Mesenchymal stem cell (in vitro differentiated cells and primary cell): Measurements from ENCODE around the gene ARHGAP15.

Source experiments
- DNase-seq: peaks from one replicate; pipeline ENCODE4 v3.0.0-alpha.2; 2013
- H2AFZ ChIP-seq: one replicate; pipeline ENCODE4 v1.6.1; 2013; ENCODE audit warnings: low read depth, mild to moderate bottlenecking, control low read depth, inconsistent platforms, low read length, moderate library complexity
- H2AK5ac ChIP-seq: 2 replicates; pipeline ENCODE4 v1.6.1; 2013; ENCODE audit warnings: low read length, moderate library complexity, mild to moderate bottlenecking, inconsistent platforms; ENCODE audit not compliant: severe bottlenecking
- H2BK120ac ChIP-seq: one replicate; pipeline ENCODE4 v1.6.1; 2013; ENCODE audit warnings: low read depth, mild to moderate bottlenecking, inconsistent platforms, low read length, moderate library complexity
- H2BK12ac ChIP-seq, 2 experiments: one replicate each; pipeline ENCODE4 v1.6.1; 2013; ENCODE audit warnings: inconsistent platforms in 2 of 2, low read length in 2 of 2, mild to moderate bottlenecking in 2 of 2, moderate library complexity in 2 of 2, control low read depth in 1 of 2
- H2BK15ac ChIP-seq: one replicate; pipeline ENCODE4 v1.6.1; 2013; ENCODE audit warnings: mild to moderate bottlenecking, low read depth, inconsistent platforms; ENCODE audit not compliant: poor library complexity, severe bottlenecking
- H2BK5ac ChIP-seq: 2 replicates; pipeline ENCODE4 v1.6.1; 2013; ENCODE audit warnings: low read depth, mild to moderate bottlenecking, low read length, control low read depth, inconsistent platforms; ENCODE audit not compliant: poor library complexity, severe bottlenecking
- H3K14ac ChIP-seq, 2 experiments: one replicate each; pipeline ENCODE4 v1.6.1; 2013; ENCODE audit warnings: inconsistent platforms in 2 of 2, low read length in 2 of 2, control low read depth in 1 of 2, mild to moderate bottlenecking in 1 of 2, moderate library complexity in 1 of 2
- H3K18ac ChIP-seq, 2 experiments: one replicate each; pipeline ENCODE4 v1.6.1; 2013; ENCODE audit warnings: inconsistent platforms in 2 of 2, low read length in 2 of 2, control low read depth in 1 of 2, low read depth in 1 of 2, mild to moderate bottlenecking in 1 of 2
- H3K23ac ChIP-seq, 2 experiments: one replicate each; pipeline ENCODE4 v1.6.1; 2013; ENCODE audit warnings: inconsistent platforms in 2 of 2, low read length in 2 of 2, mild to moderate bottlenecking in 2 of 2, moderate library complexity in 2 of 2, control low read depth in 1 of 2
- H3K27ac ChIP-seq: 2 replicates; pipeline ENCODE4 v1.5.1; 2013; ENCODE audit warnings: mild to moderate bottlenecking, moderate library complexity, low read length, control low read depth, inconsistent platforms; ENCODE audit not compliant: poor library complexity, severe bottlenecking
- H3K27me3 ChIP-seq, 2 experiments: 2 replicates each; pipeline versions ENCODE4 v1.6.1 to v1.7.0; 2013; ENCODE audit warnings: low read length in 2 of 2, mild to moderate bottlenecking in 2 of 2, moderate library complexity in 2 of 2, control low read depth in 1 of 2, inconsistent platforms in 1 of 2; ENCODE audit not compliant: control insufficient read depth in 1 of 2, insufficient read depth in 1 of 2
- H3K36me3 ChIP-seq, 2 experiments: 2 replicates each; pipeline versions ENCODE4 v1.6.1 to v1.7.0; 2013; ENCODE audit warnings: low read length in 2 of 2, control low read depth in 1 of 2, inconsistent platforms in 1 of 2, low read depth in 1 of 2, mild to moderate bottlenecking in 1 of 2; ENCODE audit not compliant: insufficient read depth in 2 of 2, control insufficient read depth in 1 of 2
- H3K4ac ChIP-seq, 2 experiments: one replicate each; pipeline ENCODE4 v1.6.1; 2013; ENCODE audit warnings: inconsistent platforms in 2 of 2, low read length in 2 of 2, mild to moderate bottlenecking in 2 of 2, moderate library complexity in 2 of 2, control low read depth in 1 of 2, low read depth in 1 of 2
- H3K4me1 ChIP-seq: 2 replicates; pipeline ENCODE4 v1.6.1; 2013; ENCODE audit warnings: low read depth, low read length, control low read depth; ENCODE audit not compliant: control insufficient read depth, insufficient read depth
- H3K4me2 ChIP-seq: 2 replicates; pipeline ENCODE4 v1.6.1; 2013; ENCODE audit warnings: low read length, mild to moderate bottlenecking, inconsistent platforms; ENCODE audit not compliant: poor library complexity, severe bottlenecking
- H3K4me3 ChIP-seq, 2 experiments: 2 replicates each; pipeline versions ENCODE4 v1.5.1 to v1.7.0; 2013; ENCODE audit warnings: low read length in 2 of 2, mild to moderate bottlenecking in 2 of 2, control low read depth in 1 of 2, low read depth in 1 of 2; ENCODE audit not compliant: insufficient read depth in 1 of 2
- H3K79me1 ChIP-seq: replicated peaks from 2 replicates; pipeline ENCODE4 v1.6.1; 2013; ENCODE audit warnings: mild to moderate bottlenecking, control low read depth, low read length, inconsistent platforms; ENCODE audit not compliant: poor library complexity, severe bottlenecking
- H3K9ac ChIP-seq: 2 replicates; pipeline ENCODE4 v1.7.0; 2013; ENCODE audit warnings: mild to moderate bottlenecking, low read length, moderate library complexity
- H3K9me3 ChIP-seq: 2 replicates; pipeline ENCODE4 v1.7.0; 2013; ENCODE audit warnings: mild to moderate bottlenecking, low read length; ENCODE audit not compliant: control insufficient read depth
- H4K8ac ChIP-seq: one replicate; pipeline ENCODE4 v1.6.1; 2013; ENCODE audit warnings: inconsistent platforms, mild to moderate bottlenecking, low read length, moderate library complexity
- H4K91ac ChIP-seq: one replicate; pipeline ENCODE4 v1.6.1; 2013; ENCODE audit warnings: mild to moderate bottlenecking, low read length, inconsistent platforms
- WGBS: methylation state at CpG from one replicate; pipeline ENCODE4 v1.1.7; 2013; ENCODE audit warnings: mixed read lengths; 5-methylcytosine and 5-hydroxymethylcytosine counted together

The ARHGAP15 gene

DNA sequence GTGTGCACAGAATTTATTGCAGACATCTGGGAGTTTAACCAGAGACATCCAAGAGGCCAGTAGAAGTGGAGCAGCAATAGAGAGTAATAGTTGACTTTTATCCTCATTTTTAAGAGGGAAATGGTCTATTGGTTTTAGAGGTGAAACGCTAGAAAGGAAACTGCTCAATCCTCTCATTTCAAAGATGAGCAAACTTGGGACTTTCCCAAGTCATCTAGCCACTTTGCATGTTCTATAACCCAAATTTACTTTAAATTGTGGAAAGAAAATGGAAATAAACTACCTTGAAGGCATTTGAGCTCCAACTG is 601.7 kb downstream of the ARHGAP15 start:
- H3K18ac ChIP-seq = no peak overlapping the region
- no peaks in the 10 kb centered on the region for H3K79me1 ChIP-seq
- no peak overlapping the region for H2AFZ ChIP-seq
- no peak overlapping the region for H2BK15ac ChIP-seq
- no peak overlapping the region for H4K8ac ChIP-seq
- DNase-seq = peak; percentile 11
- H2BK12ac ChIP-seq = no peak overlapping the region
- no peak overlapping the region for H3K9ac ChIP-seq
- H3K14ac ChIP-seq = no peak overlapping the region
- no peak overlapping the region for H3K23ac ChIP-seq
- H3K27me3 ChIP-seq = no peaks in the 10 kb centered on the region
- no CpG with 5 or more reads among the region's 1 CpG for WGBS
- no peak overlapping the region for H2BK120ac ChIP-seq
- H3K4ac ChIP-seq = no peak overlapping the region
- peaks cover 1% of the 10 kb centered on the region for H3K4me1 ChIP-seq
- no peak overlapping the region for H3K4me3 ChIP-seq
- no peak overlapping the region for H3K27ac ChIP-seq
- H3K4me2 ChIP-seq = no peak overlapping the region
- H2BK5ac ChIP-seq = no peak overlapping the region
- no peaks in the 10 kb centered on the region for H3K36me3 ChIP-seq
- no peak overlapping the region for H2AK5ac ChIP-seq
- no peak overlapping the region for H4K91ac ChIP-seq
- no peaks in the 10 kb centered on the region for H3K9me3 ChIP-seq

DNA sequence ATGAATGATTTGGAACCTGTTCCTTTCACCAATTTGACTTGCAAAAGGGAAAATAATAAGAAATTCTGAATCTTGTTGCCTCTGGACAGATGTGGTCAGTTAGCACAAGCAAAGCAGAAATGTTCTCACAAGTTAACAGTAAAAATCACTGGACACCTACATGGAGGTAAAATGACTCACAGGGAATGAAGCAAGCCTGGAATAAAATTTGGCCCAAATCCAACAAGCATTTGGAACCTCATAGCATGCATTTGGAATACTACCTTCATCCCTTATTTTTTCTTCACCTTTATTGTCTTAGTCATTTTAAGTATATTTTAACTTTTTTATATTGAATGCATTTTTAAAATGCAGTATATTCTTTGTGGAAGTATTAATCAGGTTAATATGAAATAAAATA is 602.9 kb downstream of the ARHGAP15 start:
- H3K27ac ChIP-seq = no peak overlapping the region
- no peak overlapping the region for H2AK5ac ChIP-seq
- H3K36me3 ChIP-seq = no peaks in the 10 kb centered on the region
- H4K8ac ChIP-seq = no peak overlapping the region
- no peak overlapping the region for H3K9ac ChIP-seq
- no peak overlapping the region for H2BK120ac ChIP-seq
- no peak overlapping the region for H3K18ac ChIP-seq
- H3K27me3 ChIP-seq = no peaks in the 10 kb centered on the region
- H3K4me3 ChIP-seq = no peak overlapping the region
- no peak overlapping the region for H2BK15ac ChIP-seq
- no peaks in the 10 kb centered on the region for H3K9me3 ChIP-seq
- H2BK5ac ChIP-seq = no peak overlapping the region
- no peak overlapping the region for H3K23ac ChIP-seq
- no peak overlapping the region for H3K4me2 ChIP-seq
- H2AFZ ChIP-seq = no peak overlapping the region
- DNase-seq = peak; percentile 10
- no peak overlapping the region for H3K14ac ChIP-seq
- no peaks in the 10 kb centered on the region for H3K79me1 ChIP-seq
- H3K4ac ChIP-seq = no peak overlapping the region
- no peak overlapping the region for H4K91ac ChIP-seq
- peaks cover 1% of the 10 kb centered on the region for H3K4me1 ChIP-seq
- H2BK12ac ChIP-seq = no peak overlapping the region

DNA sequence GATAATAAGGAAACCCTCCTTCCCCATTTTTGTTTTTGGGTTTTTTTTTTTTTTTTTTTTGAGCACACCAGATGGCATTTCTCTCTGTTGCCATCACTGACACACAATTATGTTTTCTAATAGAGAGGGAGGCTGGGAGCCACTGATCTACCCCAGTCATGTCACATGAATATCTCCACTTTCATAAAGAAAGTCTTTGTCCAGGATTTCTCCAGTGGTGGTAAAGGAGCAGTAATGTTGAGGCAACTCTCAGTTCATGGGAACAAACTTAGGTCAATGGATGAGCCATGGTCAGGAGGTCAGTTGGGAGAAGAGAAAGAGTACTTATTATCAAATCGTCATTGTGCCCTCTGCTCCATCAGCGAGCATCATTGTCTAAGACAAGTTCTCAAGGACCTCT is 603.7 kb downstream of the ARHGAP15 start:
- peaks cover 1% of the 10 kb centered on the region for H3K4me1 ChIP-seq
- no peak overlapping the region for H3K4me3 ChIP-seq
- H3K9ac ChIP-seq = no peak overlapping the region
- no peak overlapping the region for H2BK12ac ChIP-seq
- no peak overlapping the region for H3K27ac ChIP-seq
- no peaks in the 10 kb centered on the region for H3K79me1 ChIP-seq
- H2BK120ac ChIP-seq = no peak overlapping the region
- no peaks in the 10 kb centered on the region for H3K36me3 ChIP-seq
- H3K18ac ChIP-seq = no peak overlapping the region
- H4K8ac ChIP-seq = no peak overlapping the region
- no peak overlapping the region for H3K4ac ChIP-seq
- DNase-seq = no peak
- no peak overlapping the region for H2BK15ac ChIP-seq
- no peak overlapping the region for H4K91ac ChIP-seq
- H2AFZ ChIP-seq = no peak overlapping the region
- no peaks in the 10 kb centered on the region for H3K27me3 ChIP-seq
- 94% methylated on average over 2 of the region's 2 CpGs for WGBS
- H3K4me2 ChIP-seq = no peak overlapping the region
- no peak overlapping the region for H2BK5ac ChIP-seq
- no peak overlapping the region for H3K14ac ChIP-seq
- H2AK5ac ChIP-seq = no peak overlapping the region
- no peaks in the 10 kb centered on the region for H3K9me3 ChIP-seq
- H3K23ac ChIP-seq = no peak overlapping the region

DNA sequence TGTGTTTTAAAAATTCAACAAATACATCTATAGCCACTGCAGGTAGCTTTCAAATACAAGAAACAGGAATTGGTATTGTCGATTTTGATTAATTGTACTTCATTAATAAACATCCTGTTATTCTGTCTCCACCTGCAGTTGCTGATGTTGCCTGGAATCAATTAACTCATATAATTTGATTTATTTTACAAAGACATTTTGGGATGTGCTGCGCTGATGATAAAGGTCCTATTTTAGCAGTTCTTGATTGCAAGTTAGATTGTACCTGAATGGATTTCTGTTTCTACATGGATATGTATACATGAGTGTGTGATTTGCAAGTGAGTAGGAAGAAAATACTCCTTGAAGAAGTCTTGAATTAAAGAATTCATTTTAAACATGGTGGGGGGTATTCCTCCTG is 605.3 kb downstream of the ARHGAP15 start:
- H3K4me2 ChIP-seq = no peak overlapping the region
- no peak overlapping the region for H3K27ac ChIP-seq
- WGBS = 85% methylated on average over 2 of the region's 2 CpGs
- H3K4ac ChIP-seq = no peak overlapping the region
- H3K27me3 ChIP-seq = no peaks in the 10 kb centered on the region
- H2AFZ ChIP-seq = no peak overlapping the region
- no peak overlapping the region for H2AK5ac ChIP-seq
- no peak for DNase-seq
- H2BK120ac ChIP-seq = no peak overlapping the region
- no peaks in the 10 kb centered on the region for H3K36me3 ChIP-seq
- H3K4me1 ChIP-seq = peaks cover 1% of the 10 kb centered on the region
- no peak overlapping the region for H3K23ac ChIP-seq
- H2BK15ac ChIP-seq = no peak overlapping the region
- no peak overlapping the region for H3K4me3 ChIP-seq
- no peak overlapping the region for H4K91ac ChIP-seq
- H3K79me1 ChIP-seq = no peaks in the 10 kb centered on the region
- H3K9ac ChIP-seq = no peak overlapping the region
- H3K9me3 ChIP-seq = no peaks in the 10 kb centered on the region
- H2BK5ac ChIP-seq = no peak overlapping the region
- H4K8ac ChIP-seq = no peak overlapping the region
- no peak overlapping the region for H3K18ac ChIP-seq
- H2BK12ac ChIP-seq = no peak overlapping the region
- H3K14ac ChIP-seq = no peak overlapping the region
